GM12878 (cell line): Measurements from ENCODE around the gene MRPL2. TPM values are rescaled to one million over a fixed set of nuclear protein-coding genes. Genes with fewer than 3 reads are reported as not detected.
A peak's percentile ranks its signal among the peaks of the same experiment; 100 is the strongest.

Experiments used
- ATF3 ChIP-seq: IDR thresholded peaks from 2 replicates; pipeline ENCODE4 v1.6.1; 2011; ENCODE audit warnings: low read depth, mild to moderate bottlenecking, low read length, moderate library complexity, borderline replicate concordance; ENCODE audit errors: extremely low read depth
- CBX3 ChIP-seq: fragments of 200-600 bp; sonication (generic); IDR thresholded peaks from 2 replicates; pipeline ENCODE4 v1.6.1; 2016; ENCODE audit warnings: low read depth, borderline replicate concordance
- CHD4 ChIP-seq: fragments of 200-600 bp; sonication (generic); IDR thresholded peaks from 2 replicates; pipeline ENCODE4 v1.6.1; 2016; ENCODE audit warnings: mild to moderate bottlenecking
- EED ChIP-seq: sonication (generic); IDR thresholded peaks from 2 replicates; pipeline ENCODE4 v1.6.1; 2016; ENCODE audit warnings: antibody characterized with exemption, low read depth
- EP300 ChIP-seq, 2 experiments: fragments of 150-350 bp in 1 of 2; IDR thresholded peaks; 2 replicates each; pipeline ENCODE4 v1.6.1; 2011 to 2012; ENCODE audit warnings: low read depth in 2 of 2, low read length in 2 of 2, borderline replicate concordance in 1 of 2, improper control_type of control experiment in 1 of 2, inconsistent platforms in 1 of 2; ENCODE audit not compliant: control insufficient read depth in 1 of 2
- ETV6 ChIP-seq, 2 experiments: fragments of 450-650 bp in 1 of 2; IDR thresholded peaks in 1 of 2; conservative IDR thresholded peaks in 1 of 2; 2 replicates each; pipeline ENCODE4 v1.6.1; 2014; ENCODE audit warnings: antibody characterized with exemption in 1 of 2, borderline replicate concordance in 1 of 2, low read depth in 1 of 2, mild to moderate bottlenecking in 1 of 2, moderate library complexity in 1 of 2
- FOXK2 ChIP-seq: fragments of 450-650 bp; IDR thresholded peaks from 2 replicates; pipeline ENCODE4 v1.6.1; 2017; ENCODE audit warnings: mild to moderate bottlenecking, moderate library complexity
- HCFC1 ChIP-seq: fragments of 150-350 bp; IDR thresholded peaks from 2 replicates; pipeline ENCODE4 v1.6.1; 2014; ENCODE audit warnings: low read length
- KLF5 ChIP-seq: fragments of 450-650 bp; IDR thresholded peaks from 2 replicates; pipeline ENCODE4 v1.6.1; 2014; ENCODE audit warnings: mild to moderate bottlenecking; ENCODE audit not compliant: partially characterized antibody
- NFYB ChIP-seq: IDR thresholded peaks from 2 replicates; pipeline ENCODE4 v1.6.1; 2011; ENCODE audit warnings: low read depth, mild to moderate bottlenecking, low read length, improper control_type of control experiment, moderate library complexity; ENCODE audit not compliant: insufficient read depth
- PAX8 ChIP-seq: fragments of 450-650 bp; IDR thresholded peaks from 2 replicates; pipeline ENCODE4 v1.6.1; 2017; ENCODE audit warnings: mild to moderate bottlenecking, moderate library complexity
- POLR2AphosphoS2 ChIP-seq: IDR thresholded peaks from 2 replicates; pipeline ENCODE4 v1.6.1; 2011; ENCODE audit warnings: low read depth, mild to moderate bottlenecking, low read length, improper control_type of control experiment, moderate library complexity
- PRDM15 ChIP-seq: fragments of 450-650 bp; formaldehyde crosslinking; IDR thresholded peaks from 2 replicates; pipeline ENCODE4 v1.4.0; 2020; ENCODE audit warnings: mild to moderate bottlenecking, moderate library complexity
- RAD21 ChIP-seq: IDR thresholded peaks from 2 replicates; pipeline ENCODE4 v1.6.1; 2011; ENCODE audit warnings: mild to moderate bottlenecking, low read depth, low read length, moderate library complexity; ENCODE audit not compliant: insufficient read depth
- RUNX3 ChIP-seq: IDR thresholded peaks from 2 replicates; pipeline ENCODE4 v1.6.1; 2012; ENCODE audit warnings: low read length, inconsistent platforms
- SUZ12 ChIP-seq: fragments of 200-600 bp; sonication (generic); IDR thresholded peaks from one replicate; pipeline ENCODE4 v1.6.1; 2018; ENCODE audit warnings: antibody characterized with exemption, mild to moderate bottlenecking; ENCODE audit not compliant: unreplicated experiment
- TAF1 ChIP-seq: IDR thresholded peaks from 2 replicates; pipeline ENCODE4 v1.6.1; 2011; ENCODE audit warnings: mild to moderate bottlenecking, low read depth, low read length, borderline replicate concordance
- ZNF207 ChIP-seq: fragments of 450-650 bp; IDR thresholded peaks from 2 replicates; pipeline ENCODE4 v1.6.1; 2014; ENCODE audit warnings: antibody characterized with exemption, mild to moderate bottlenecking, borderline replicate concordance
- ZNF24 ChIP-seq: fragments of 450-650 bp; IDR thresholded peaks from 2 replicates; pipeline ENCODE4 v1.6.1; 2017; ENCODE audit warnings: antibody characterized with exemption, mild to moderate bottlenecking
- ZNF622 ChIP-seq: fragments of 450-650 bp; IDR thresholded peaks from 2 replicates; pipeline ENCODE4 v1.6.1; 2017; ENCODE audit warnings: mild to moderate bottlenecking, inconsistent platforms
- ZSCAN29 ChIP-seq: fragments of 450-650 bp; IDR thresholded peaks from 2 replicates; pipeline ENCODE4 v1.6.1; 2017; ENCODE audit warnings: mild to moderate bottlenecking, moderate library complexity
- polyA plus RNA-seq, 11 experiments: library from polyadenylated mRNA; depleted of rRNA in 4 of 11; unstranded in 6 of 11; stranded (reverse) in 5 of 11; fragments of >200 nt; fragmentation: Nextera tagmentation in 4 of 11; fragmentation: Illumina TruSeq in 1 of 11; extraction: Ambion mirVana in 4 of 11; extraction: Trizol in 1 of 11; gene quantifications; 1 replicate in 1 of 11; 2 replicates in 10 of 11; pipeline versions ENCODE4 v1.2.1 to v1.2.3, GENCODE V29; 2011 to 2016; ENCODE audit warnings: inconsistent platforms in 2 of 11, missing spikeins in 2 of 11, low read depth in 1 of 11
- total RNA-seq, 4 experiments: library from RNA; depleted of rRNA in 3 of 4; stranded (reverse); fragments of >200 nt in 3 of 4; fragmentation: Illumina TruSeq in 1 of 4; extraction: Trizol in 1 of 4; gene quantifications; 2 replicates each; pipeline versions ENCODE4 v1.2.1 to v1.2.3, GENCODE V29; 2013 to 2021
- TF ChIP-seq, protein P1 (sequence below): fragments of 450-650 bp; IDR thresholded peaks from 2 replicates; pipeline ENCODE4 v1.6.1; 2017; ENCODE audit warnings: mild to moderate bottlenecking
- TF ChIP-seq, protein P2 (sequence below): fragments of 450-650 bp; IDR thresholded peaks from 2 replicates; pipeline ENCODE4 v1.6.1; 2016; ENCODE audit warnings: mild to moderate bottlenecking
- TF ChIP-seq, protein P3 (sequence below): IDR thresholded peaks from 2 replicates; pipeline ENCODE4 v1.6.1; 2012; ENCODE audit warnings: low read depth, low read length, improper control_type of control experiment

The MRPL2 gene
- total and polyA plus RNA-seq, 10 of the 15 experiments (the other 5 are each of a cell fraction or from before 2014, with no cell fraction given): 29.7 to 125 (median 50.2) TPM

DNA sequence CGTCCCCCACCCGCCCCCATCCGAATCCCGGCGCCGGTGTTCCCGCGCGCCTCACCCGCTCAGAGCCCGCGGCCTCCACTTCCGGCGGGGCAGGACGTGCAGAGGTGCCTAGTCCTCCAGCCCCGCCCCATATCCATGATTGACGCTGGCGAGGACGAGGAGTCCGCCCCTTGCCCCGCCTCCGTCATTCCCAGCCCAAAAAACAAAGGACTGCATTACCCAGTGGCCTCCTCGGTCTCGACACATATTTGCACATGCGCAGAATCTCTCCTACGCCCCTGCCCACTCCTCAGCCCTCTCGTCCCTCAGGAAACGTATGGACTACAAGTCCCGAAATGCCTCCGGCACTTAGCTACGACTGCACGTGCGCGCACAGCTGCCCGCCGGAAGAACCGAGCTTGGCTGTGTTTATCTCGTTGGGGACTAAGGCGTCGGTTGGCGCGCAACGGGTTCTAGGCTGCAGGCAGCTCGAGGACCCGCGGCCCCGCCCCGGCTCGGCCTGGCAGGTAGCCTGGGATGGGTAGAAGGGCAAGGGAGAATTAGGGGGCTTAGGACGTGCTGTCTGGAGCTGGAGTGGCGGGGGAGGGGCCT lies 45.3 kb downstream of the MRPL2 start, which contains the start of the genes KLHDC3 and MEA1 (continued):
- TF ChIP-seq NFYB (no peak), CBX3 (no peak), TAF1 (no peak; the same call in 1 of the 2 replicates), ETV6 (conservative IDR thresholded peaks at IDR 0.05 in 1 of 2, IDR thresholded peaks at IDR 0.05 in 1 of 2; ENCODE audit: borderline replicate concordance in 1 of 2, low read depth in 1 of 2) (no peak), RAD21 (no peak), HCFC1 (peak; percentile 95), RUNX3 (no peak), EED (no peak), ZSCAN29 (no peak), SUZ12 (no peak), KLF5 (peak; percentile 30), ZNF207 (no peak), ATF3 (no peak), ZNF622 (no peak), EP300 (IDR thresholded peaks at IDR 0.05; ENCODE audit: borderline replicate concordance in 1 of 2, control insufficient read depth in 1 of 2, low read depth in 2 of 2, low read length in 2 of 2) (no peak), PAX8 (no peak), FOXK2 (peak; percentile 86), POLR2AphosphoS2 (peak; percentile 41; the same call in 1 of the 2 replicates), PRDM15 (no peak), CHD4 (no peak), ZNF24 (no peak)
- TF ChIP-seq, protein P1, sequence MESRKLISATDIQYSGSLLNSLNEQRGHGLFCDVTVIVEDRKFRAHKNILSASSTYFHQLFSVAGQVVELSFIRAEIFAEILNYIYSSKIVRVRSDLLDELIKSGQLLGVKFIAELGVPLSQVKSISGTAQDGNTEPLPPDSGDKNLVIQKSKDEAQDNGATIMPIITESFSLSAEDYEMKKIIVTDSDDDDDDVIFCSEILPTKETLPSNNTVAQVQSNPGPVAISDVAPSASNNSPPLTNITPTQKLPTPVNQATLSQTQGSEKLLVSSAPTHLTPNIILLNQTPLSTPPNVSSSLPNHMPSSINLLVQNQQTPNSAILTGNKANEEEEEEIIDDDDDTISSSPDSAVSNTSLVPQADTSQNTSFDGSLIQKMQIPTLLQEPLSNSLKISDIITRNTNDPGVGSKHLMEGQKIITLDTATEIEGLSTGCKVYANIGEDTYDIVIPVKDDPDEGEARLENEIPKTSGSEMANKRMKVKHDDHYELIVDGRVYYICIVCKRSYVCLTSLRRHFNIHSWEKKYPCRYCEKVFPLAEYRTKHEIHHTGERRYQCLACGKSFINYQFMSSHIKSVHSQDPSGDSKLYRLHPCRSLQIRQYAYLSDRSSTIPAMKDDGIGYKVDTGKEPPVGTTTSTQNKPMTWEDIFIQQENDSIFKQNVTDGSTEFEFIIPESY: no peak
- TF ChIP-seq, protein P2, sequence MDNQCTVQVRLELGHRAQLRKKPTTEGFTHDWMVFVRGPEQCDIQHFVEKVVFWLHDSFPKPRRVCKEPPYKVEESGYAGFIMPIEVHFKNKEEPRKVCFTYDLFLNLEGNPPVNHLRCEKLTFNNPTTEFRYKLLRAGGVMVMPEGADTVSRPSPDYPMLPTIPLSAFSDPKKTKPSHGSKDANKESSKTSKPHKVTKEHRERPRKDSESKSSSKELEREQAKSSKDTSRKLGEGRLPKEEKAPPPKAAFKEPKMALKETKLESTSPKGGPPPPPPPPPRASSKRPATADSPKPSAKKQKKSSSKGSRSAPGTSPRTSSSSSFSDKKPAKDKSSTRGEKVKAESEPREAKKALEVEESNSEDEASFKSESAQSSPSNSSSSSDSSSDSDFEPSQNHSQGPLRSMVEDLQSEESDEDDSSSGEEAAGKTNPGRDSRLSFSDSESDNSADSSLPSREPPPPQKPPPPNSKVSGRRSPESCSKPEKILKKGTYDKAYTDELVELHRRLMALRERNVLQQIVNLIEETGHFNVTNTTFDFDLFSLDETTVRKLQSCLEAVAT: no peak
- TF ChIP-seq, protein P3, sequence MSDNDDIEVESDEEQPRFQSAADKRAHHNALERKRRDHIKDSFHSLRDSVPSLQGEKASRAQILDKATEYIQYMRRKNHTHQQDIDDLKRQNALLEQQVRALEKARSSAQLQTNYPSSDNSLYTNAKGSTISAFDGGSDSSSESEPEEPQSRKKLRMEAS: peak; percentile 92
